ENCODE results near the gene PPARG.
A peak's percentile ranks its signal among the peaks of the same experiment; 100 is the strongest.

PPARG gene

DNA sequence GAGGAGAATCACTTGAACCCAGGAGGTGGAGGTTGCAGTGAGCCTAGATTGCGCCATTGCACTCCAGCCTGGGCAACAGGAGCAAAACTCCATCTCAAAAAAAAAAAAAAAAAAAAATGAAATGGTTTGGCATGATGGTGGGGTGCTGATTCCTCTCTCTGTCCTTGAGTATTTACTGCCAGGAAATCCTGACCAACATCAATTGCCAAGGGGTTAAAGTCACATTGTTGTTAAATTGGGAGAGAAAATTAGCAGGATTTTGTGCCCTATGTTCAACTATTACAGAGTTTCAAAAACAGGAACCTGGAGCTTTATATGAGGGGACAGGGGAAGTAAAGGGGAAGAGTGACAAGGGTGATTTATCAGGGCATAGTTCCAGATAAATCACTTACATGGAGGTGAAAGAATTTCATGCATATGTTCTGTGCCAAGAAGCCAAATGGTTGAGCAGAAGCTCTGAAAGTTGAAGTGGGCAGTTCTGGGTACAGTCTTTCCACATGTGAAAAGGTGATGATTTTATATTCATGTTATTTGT lies 124.9 kb downstream of the PPARG start:
- Mint-ChIP-seq H3K27me3 (ENCODE audit: low read depth, poor library complexity) (no peaks in the 10 kb centered on the region), H3K4me3 (no peak overlapping the region), H3K9me3 (no peaks in the 10 kb centered on the region), H3K27ac (no peak overlapping the region), H3K4me1 (peaks cover 10% of the 10 kb centered on the region), H3K36me3 (ENCODE audit: low read depth) (no peaks in the 10 kb centered on the region)
- TF ChIP-seq, protein P1, sequence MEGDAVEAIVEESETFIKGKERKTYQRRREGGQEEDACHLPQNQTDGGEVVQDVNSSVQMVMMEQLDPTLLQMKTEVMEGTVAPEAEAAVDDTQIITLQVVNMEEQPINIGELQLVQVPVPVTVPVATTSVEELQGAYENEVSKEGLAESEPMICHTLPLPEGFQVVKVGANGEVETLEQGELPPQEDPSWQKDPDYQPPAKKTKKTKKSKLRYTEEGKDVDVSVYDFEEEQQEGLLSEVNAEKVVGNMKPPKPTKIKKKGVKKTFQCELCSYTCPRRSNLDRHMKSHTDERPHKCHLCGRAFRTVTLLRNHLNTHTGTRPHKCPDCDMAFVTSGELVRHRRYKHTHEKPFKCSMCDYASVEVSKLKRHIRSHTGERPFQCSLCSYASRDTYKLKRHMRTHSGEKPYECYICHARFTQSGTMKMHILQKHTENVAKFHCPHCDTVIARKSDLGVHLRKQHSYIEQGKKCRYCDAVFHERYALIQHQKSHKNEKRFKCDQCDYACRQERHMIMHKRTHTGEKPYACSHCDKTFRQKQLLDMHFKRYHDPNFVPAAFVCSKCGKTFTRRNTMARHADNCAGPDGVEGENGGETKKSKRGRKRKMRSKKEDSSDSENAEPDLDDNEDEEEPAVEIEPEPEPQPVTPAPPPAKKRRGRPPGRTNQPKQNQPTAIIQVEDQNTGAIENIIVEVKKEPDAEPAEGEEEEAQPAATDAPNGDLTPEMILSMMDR (IDR thresholded peaks at IDR 0.05), result no peak
- DNase-seq, result no peak

DNA sequence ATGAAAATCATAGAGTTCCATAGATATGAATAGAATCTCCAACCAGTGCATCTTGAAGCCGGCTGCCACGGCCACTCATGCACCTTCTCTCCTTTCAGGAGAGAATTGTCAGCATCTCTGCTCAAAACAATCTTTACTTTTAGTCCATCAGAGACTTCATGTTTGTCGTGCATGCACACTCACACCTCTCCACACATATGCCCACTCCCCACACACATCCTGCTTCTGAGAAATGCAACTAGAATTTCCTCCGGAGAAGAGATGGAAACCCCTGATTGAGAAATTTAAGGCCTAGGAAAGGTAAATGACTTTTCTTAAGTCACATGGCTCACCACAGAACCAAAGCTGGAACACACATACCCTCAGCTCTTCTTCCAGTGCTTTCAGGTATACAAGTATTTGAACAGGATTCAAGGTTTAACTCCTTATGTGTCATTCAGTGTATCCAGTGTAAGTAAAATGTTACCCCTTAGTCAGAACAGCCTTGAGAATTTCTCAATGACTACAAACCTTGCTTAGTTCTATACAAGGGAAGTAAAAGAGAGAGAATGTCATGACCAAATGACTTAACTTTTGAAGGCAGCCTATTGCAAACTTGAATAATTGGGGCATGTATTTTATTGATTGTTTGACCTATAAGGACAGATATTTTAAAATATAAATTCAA lies 126.3 kb downstream of the PPARG start:
- H3K4me1 Mint-ChIP-seq, result peaks cover 10% of the 10 kb centered on the region
- no peak overlapping the region for H3K4me3 Mint-ChIP-seq
- H3K9me3 Mint-ChIP-seq, result no peaks in the 10 kb centered on the region
- H3K36me3 Mint-ChIP-seq (ENCODE audit: low read depth), result no peaks in the 10 kb centered on the region
- TF ChIP-seq, protein P1 (IDR thresholded peaks at IDR 0.05), result no peak
- no peak for DNase-seq
- peak overlapping the region; percentile 39 for H3K27ac Mint-ChIP-seq
- H3K27me3 Mint-ChIP-seq (ENCODE audit: low read depth, poor library complexity), result no peaks in the 10 kb centered on the region

DNA sequence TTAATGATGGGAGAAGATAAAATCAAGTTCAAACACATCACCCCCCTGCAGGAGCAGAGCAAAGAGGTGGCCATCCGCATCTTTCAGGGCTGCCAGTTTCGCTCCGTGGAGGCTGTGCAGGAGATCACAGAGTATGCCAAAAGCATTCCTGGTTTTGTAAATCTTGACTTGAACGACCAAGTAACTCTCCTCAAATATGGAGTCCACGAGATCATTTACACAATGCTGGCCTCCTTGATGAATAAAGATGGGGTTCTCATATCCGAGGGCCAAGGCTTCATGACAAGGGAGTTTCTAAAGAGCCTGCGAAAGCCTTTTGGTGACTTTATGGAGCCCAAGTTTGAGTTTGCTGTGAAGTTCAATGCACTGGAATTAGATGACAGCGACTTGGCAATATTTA lies 127.9 kb downstream of the PPARG start:
- H3K4me3 Mint-ChIP-seq, result no peak overlapping the region
- TF ChIP-seq, protein P1 (IDR thresholded peaks at IDR 0.05), result no peak
- H3K27ac Mint-ChIP-seq, result no peak overlapping the region
- no peaks in the 10 kb centered on the region for H3K9me3 Mint-ChIP-seq
- no peak for DNase-seq
- H3K4me1 Mint-ChIP-seq, result peaks cover 20% of the 10 kb centered on the region
- no peaks in the 10 kb centered on the region for H3K36me3 Mint-ChIP-seq (ENCODE audit: low read depth)
- H3K27me3 Mint-ChIP-seq (ENCODE audit: low read depth, poor library complexity), result no peaks in the 10 kb centered on the region

DNA sequence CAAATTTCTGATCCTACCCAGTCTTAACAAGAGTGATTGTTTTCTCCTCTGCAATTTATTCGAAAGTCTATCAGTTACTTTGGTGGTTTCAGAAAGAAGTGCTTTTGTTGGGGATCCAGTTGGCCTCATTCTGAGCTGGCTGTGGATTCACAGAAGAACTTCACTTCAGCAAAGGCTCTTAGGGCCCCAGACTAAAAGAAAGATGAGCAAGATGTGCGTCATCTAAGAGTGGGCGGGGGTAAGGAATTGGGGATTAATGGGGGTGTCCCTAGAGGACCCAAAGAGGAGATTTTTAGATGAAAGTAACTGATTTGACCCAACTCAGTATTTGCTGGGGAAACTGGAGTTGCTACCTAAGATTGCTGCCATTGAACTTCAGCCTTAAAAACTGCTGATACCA lies 131.5 kb downstream of the PPARG start:
- Mint-ChIP-seq H3K9me3 (no peaks in the 10 kb centered on the region), H3K4me3 (no peak overlapping the region), H3K36me3 (ENCODE audit: low read depth) (no peaks in the 10 kb centered on the region), H3K4me1 (peaks cover 45% of the 10 kb centered on the region), H3K27ac (no peak overlapping the region), H3K27me3 (ENCODE audit: low read depth, poor library complexity) (peaks cover 3% of the 10 kb centered on the region)
- no peak for DNase-seq
- TF ChIP-seq, protein P1 (IDR thresholded peaks at IDR 0.05), result no peak

DNA sequence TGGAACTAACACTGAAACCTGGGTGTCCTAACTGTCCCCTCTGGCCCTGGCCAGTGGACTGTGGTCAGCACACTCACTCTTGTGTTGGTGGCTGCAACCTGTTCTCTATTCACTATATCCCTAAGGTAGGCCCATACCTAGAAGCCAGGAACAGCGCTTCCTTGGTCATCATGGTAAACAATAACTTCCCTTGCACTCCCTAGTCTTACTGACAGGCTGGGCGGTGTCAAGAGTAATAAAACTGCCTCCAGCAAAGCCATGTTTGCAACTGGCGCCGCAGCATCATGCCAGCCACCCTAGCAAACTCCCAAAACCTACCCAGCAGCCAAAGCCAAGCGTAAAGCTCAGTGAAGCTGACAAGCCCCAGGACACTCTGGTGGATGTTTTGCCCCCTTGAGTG lies 132.3 kb downstream of the PPARG start:
- Mint-ChIP-seq H3K4me1 (peaks cover 52% of the 10 kb centered on the region), H3K27ac (no peak overlapping the region), H3K27me3 (ENCODE audit: low read depth, poor library complexity) (peaks cover 3% of the 10 kb centered on the region), H3K4me3 (no peak overlapping the region), H3K36me3 (ENCODE audit: low read depth) (no peaks in the 10 kb centered on the region), H3K9me3 (no peaks in the 10 kb centered on the region)
- TF ChIP-seq, protein P1 (IDR thresholded peaks at IDR 0.05), result no peak
- DNase-seq, result no peak

DNA sequence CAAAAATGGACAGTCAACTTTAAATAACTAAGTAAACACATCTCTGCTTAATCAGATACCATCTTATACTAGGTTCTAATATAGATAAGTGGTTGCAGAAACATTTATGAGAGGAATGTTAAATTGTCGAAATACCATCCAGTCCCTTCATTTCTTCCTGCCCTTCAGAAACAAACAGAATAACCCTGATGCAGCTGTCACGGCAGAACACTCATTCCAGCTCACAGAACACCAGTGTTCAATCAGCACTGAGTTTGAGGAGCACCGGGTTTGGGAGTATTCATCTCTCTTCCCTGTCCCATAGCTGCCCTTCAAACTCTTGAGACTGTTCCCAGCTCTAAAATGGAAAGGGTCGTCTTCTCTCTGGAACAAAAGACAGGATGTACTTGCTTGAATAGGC lies 134.3 kb downstream of the PPARG start:
- DNase-seq, result no peak
- Mint-ChIP-seq H3K4me3 (no peak overlapping the region), H3K4me1 (peaks cover 62% of the 10 kb centered on the region), H3K27me3 (ENCODE audit: low read depth, poor library complexity) (peaks cover 3% of the 10 kb centered on the region), H3K36me3 (ENCODE audit: low read depth) (no peaks in the 10 kb centered on the region), H3K27ac (no peak overlapping the region), H3K9me3 (no peaks in the 10 kb centered on the region)
- TF ChIP-seq, protein P1 (IDR thresholded peaks at IDR 0.05), result no peak
